Fibroblast of skin of left biceps (primary cell): ENCODE measurements around the gene ZBTB22.
"Not testable (repeated sequence)": the region's sequence is repeated elsewhere in the genome, so short reads cannot be mapped to it uniquely, and the experiment has no call there.

Experiments used
- DNase-seq, 2 experiments: peaks; one replicate each; pipeline ENCODE4 v3.0.0-alpha.2; 2013; ENCODE audit warnings: low read depth in 2 of 2

ZBTB22 gene

DNA sequence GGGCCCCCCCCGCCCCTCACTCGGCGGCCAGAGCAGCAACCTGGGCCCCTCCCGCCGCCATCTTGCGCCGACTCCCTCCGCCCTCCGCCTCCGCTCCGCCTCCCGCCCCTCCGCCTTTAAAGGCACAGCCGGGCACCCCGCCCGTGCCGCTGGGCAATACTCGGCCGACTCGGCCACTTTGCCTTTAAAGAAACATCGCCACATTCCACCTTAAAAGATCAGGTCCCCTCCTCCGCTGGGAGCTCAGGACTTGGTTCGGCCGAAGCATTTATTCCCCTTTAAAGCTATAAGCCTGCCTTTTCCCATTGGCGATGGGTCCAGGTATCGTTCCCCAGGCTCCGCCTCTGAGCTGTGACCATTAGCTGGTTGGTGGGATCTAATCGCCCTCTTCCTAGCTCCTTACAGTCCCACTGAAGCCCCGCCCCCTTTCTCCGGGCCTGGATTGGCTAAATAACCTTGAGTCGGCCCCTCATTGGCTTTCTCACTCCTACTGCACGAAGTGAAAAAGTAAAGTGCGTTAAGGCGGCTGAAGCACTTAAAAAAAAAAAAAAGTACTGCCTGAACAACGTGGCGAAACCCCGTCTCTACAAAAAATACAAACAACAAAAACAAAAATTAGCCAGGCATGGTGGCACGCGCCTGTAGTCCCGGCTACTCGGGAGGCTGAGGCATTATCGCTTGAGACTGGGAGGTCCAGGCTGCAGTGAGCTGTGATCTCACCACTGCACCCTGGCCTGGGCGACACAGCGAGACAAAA is at the start of gene ZBTB22:
ZBTB22 (minus strand) TSS at position 76 of the 757 bp plus-strand sequence. CDS start 828 bp downstream, outside the sequence.
- DNase-seq, result peak; percentile 97 to 98

DNA sequence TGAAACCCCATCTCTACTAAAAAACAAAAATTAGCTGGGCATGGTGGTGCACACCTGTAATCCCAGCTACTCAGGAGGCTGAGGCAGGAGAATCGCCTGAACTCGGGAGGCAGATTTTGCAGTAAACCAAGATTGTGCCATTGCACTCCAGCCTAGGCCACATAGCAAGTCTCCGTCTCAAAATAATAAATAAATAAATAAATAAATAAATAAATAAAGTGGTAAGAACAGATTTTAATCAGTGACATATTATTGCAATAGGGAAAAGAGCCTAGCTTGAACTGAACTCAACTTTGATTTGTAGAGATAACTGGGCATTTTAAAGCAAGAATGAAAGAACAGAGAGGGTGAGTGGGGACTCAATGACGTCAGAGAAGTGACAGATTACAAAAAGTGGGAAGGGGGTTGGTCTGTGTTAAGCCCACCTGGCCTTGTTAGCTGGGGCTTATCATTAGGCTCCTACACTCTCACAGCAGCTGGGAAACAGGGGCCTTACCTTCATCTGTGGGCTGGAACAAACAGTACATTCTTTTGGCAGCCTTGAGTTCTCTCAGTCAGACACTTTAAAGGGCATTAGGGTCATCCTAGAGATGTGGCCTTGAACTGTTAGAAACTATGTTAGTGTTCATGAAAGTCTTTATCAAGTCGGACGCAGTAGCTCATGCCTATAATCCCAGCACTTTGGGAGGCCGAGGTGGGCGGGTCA is 49.6 kb upstream of the ZBTB22 start:
- DNase-seq, result no peak

- DNase-seq, result not testable (repeated sequence)
Observed at GRCh38 chr6:33365206-33365971, 47.8 kb upstream of the ZBTB22 start.

DNA sequence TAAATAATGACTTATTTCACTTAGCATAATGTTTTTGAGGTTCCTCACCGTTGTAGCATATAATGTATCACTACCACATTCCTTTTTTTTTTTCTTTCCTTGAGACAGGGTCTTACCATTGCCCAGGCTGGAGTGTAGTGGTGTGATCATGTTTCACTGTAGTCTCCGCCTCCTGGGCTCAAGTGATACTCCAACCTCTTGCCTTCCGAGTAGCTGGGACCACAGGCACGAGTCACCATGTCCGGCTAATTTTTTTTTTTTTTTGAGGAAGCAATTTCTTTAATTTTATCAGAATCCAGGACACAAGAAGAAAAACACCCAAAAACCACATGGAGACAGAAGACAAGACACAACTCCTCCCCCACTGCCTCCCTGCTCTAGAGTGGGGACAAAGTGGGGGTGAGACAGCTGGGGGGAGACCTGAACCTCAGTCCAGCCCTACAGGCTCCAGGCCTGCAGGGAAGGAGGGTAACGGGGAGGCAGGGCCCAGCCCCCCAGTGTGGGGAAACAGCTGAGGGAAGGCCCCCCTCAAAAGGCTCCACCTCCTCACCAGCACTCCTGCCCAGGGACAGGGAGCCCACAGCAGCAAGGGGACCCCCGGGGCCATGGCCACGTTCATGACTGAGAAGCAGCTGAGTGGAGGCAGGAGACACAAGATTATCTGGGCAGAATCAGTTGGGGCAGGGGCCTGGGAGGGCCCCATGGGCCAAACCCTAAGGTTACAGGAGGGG is 47.1 kb upstream of the ZBTB22 start:
- not testable (repeated sequence) for DNase-seq

DNA sequence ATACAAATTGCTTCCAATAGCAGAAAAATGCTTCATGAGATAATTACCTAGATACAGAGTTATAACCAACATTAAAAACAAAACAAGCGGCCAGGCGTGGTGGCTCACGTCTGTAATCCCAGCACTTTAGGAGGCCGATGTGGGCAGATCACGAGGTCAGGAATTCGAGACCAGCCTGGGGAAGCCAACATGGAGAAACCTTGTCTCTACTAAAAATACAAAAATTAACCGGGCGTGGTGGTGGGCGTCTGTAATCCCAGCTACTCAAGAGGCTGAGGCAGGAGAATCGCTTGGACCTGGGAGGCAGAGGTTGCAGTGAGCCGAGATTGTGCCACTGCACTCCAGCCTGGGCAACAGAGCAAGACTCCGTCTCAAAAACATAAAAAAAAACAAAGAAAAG is 45.9 kb upstream of the ZBTB22 start:
- not testable (repeated sequence) for DNase-seq

- DNase-seq, result no peak
Observed at GRCh38 chr6:33359331-33359730, 41.8 kb upstream of the ZBTB22 start.

DNA sequence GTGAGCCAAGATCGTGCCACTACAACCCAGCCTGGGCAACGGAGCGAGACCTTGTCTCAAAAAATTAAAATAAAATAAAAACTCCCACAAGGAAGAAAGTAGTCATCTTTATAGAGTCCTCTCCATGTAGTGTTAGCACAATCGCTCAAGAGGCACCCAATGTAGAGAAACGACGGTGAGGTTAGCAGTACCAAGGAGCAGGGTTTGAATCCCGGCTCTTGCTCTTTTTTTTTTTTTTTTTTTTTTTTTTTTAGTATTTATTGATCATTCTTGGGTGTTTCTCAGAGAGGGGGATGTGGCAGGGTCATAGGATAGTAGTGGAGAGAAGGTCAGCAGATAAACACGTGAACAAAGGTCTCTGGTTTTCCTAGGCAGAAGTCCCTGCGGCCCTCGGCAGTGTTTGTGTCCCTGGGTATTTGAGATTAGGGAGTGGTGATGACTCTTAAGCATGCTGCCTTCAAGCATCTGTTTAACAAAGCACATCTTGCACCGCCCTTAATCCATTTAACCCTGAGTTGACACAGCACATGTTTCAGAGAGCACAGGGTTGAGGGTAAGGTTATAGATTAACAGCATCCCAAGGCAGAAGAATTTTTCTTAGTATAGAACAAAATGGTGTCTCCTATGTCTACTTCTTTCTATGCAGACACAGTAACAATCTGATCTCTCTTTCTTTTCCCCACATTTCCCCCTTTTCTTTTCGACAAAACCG is 39.8 kb upstream of the ZBTB22 start:
- not testable (repeated sequence) for DNase-seq

- DNase-seq, result no peak
Observed at GRCh38 chr6:33356295-33356694, 38.8 kb upstream of the ZBTB22 start.

- not testable (repeated sequence) for DNase-seq
Observed at GRCh38 chr6:33355860-33356259, 38.3 kb upstream of the ZBTB22 start.

GRCh38 chr6:33347816-33348215 is 30.3 kb upstream of the ZBTB22 start:
- DNase-seq, result no peak

DNA sequence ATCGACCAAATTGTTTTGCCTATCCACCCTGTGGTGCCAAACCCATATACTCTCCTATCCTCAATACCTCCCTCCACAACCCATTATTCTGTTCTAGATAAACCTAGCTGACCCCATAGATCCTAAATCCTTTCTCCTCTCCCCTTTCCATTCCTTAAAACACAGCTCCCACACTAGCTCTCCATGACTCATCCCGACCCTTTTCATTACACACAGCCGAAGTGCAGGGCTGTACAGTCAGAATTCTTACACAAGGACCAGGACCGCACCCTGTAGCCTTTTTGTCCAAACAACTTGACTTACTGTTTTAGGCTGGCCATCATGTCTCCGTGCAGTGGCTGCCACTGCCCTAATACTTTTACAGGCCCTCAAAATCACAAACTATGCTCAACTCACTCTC is 29.4 kb upstream of the ZBTB22 start:
- not testable (repeated sequence) for DNase-seq

DNA sequence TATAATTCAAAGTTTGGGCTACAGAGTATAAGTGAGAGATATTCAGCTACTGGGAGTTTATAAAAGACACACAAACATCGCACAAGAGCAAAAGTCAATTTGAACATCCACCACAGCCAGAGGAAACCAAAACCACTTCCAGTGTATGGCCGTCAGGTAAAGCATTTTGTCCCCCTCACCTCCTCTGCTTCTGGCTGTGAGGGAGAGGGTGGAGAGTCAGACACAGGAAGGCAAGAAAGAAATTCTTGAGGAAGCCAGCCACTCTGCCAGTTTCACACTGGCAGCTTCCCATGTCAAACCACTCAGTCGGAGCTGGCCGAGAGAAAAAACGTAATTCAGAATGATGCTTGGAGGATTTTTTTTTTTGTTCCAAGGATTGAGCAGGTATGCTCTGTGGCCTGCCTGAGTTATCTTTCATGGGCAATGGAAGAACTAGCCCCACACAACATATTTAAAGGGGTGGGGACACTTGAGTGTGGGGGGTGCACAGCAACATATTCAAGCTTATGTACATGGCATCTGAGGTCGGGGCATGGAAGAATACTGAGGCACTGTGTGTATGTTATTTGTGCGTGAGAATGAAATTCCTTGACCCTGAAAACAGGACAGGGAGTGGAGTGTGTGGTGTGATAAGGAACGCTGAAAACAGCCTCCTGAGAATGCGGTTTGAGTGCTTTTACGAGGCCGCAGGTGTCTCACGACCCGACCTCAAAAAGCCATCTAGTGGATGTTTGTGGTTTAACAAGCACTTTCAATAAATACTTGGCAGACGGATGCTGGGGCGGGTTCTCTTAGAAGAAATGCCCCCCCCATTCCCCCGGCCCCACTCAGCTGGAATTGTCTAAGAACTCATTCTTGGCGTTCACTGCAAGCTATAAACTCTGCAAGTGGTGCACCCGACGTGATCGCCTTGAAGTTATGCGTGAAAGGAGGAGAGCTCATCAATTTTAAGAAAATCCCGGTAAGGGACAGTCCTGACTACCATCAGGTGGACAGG is 27.5 kb upstream of the ZBTB22 start:
- DNase-seq, result peak; percentile 54 to 56

- no peak for DNase-seq
Observed at GRCh38 chr6:33343953-33344611, 26.5 kb upstream of the ZBTB22 start.

DNA sequence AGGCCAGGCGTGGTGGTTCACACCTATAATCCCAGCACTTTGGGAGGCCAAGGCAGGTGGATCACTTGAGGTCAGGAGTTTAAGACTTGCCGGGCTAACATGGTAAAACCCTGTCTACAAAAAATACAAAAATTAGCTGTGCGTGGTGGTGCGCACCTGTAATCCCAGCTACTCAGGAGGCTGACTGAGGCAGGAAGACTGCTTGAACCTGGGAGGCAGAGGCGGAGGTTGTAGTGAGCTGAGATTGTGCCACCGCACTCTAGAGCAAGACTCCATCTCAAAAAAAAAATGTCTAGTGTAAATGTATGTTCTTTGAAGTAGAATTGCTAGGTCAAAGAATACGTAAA is 26.0 kb upstream of the ZBTB22 start:
- DNase-seq, result not testable (repeated sequence)

DNA sequence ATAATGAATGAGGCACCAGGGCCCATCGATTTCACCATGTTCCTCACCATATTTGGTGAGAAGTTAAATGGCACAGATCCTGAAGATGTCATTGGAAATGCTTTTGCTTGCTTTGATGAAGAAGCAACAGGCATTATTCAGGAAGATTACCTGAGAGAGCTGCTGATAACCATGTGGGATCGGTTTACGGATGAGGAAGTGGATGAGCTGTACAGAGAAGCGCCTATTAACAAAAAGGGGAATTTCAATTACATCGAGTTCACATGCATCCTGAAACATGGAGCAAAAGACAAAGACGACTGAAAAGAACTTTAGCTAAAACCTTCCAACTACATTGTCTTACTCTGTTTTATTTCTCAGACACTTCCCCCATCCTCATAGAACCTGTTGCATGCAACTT is 21.6 kb upstream of the ZBTB22 start:
- DNase-seq, result no peak

GRCh38 chr6:33336495-33336894 is 19.0 kb upstream of the ZBTB22 start:
- DNase-seq, result no peak

DNA sequence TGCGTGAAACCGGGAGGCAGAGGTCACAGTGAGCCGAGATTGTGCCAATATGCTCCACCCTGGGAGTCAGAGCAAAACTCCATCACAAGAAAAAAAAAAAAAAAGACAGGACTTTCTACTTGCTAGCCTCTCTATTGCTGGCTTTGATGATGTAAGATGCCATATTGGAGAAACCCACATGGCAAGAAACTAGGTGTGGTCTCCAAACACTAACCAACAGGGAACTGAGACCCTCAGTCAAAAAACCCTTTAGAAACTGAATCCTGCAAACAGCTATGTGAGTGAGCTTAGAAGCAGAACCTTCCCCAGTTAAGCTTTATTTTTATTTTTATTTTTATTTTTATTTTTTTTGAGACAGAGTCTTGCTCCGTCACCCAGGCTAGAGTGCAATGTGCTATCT is 18.4 kb upstream of the ZBTB22 start:
- DNase-seq, result no peak

DNA sequence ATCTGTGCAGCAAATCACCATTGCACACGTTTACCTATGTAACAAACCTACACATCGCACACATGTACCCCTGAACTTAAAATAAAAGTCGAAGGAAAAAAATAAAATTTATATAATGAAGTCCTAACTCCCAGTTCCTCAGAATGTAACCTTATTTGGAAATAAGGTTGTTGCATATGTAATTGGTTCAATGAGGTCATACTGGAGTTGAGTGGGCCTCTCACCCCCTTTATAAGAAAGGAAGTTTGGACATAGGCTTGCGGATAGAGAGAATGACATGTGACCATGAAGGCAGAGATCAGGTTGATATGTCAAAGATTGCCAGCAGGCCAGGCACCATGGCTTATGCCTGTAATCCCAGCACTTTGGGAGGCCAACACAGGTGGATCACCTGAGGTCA is 16.1 kb upstream of the ZBTB22 start:
- DNase-seq, result no peak

GRCh38 chr6:33330736-33331135 is 13.2 kb upstream of the ZBTB22 start:
- DNase-seq, result no peak
